ENCODE data around the gene NHERF1.

The NHERF1 gene

GRCh38 chr17:74785096-74785980 lies 36.9 kb downstream of the NHERF1 start:
- no peak for DNase-seq (ENCODE audit: low spot score)

- no peak for DNase-seq (ENCODE audit: low spot score)
Measured at GRCh38 chr17:74785981-74786360, 37.5 kb downstream of the NHERF1 start.

GRCh38 chr17:74786431-74787055 lies 38.1 kb downstream of the NHERF1 start:
- DNase-seq (ENCODE audit: low spot score), result no peak

GRCh38 chr17:74790161-74791058 lies 42.0 kb downstream of the NHERF1 start:
- no peak for DNase-seq (ENCODE audit: low spot score)

GRCh38 chr17:74792586-74793105 lies 44.2 kb downstream of the NHERF1 start:
- DNase-seq (ENCODE audit: low spot score), result no peak

- no peak for DNase-seq (ENCODE audit: low spot score)
Measured at GRCh38 chr17:74795327-74796020, 47.0 kb downstream of the NHERF1 start.

- DNase-seq (ENCODE audit: low spot score), result no peak
Measured at GRCh38 chr17:74796211-74796610, 47.8 kb downstream of the NHERF1 start.

- no peak for DNase-seq (ENCODE audit: low spot score)
Measured at GRCh38 chr17:74796866-74797265, 48.4 kb downstream of the NHERF1 start.

- no peak for DNase-seq (ENCODE audit: low spot score)
Measured at GRCh38 chr17:74797824-74798223, 49.4 kb downstream of the NHERF1 start.

- DNase-seq (ENCODE audit: low spot score), result no peak
Measured at GRCh38 chr17:74798239-74798707, 49.8 kb downstream of the NHERF1 start.

- DNase-seq (ENCODE audit: low spot score), result no peak
Measured at GRCh38 chr17:74799097-74799496, 50.7 kb downstream of the NHERF1 start.

GRCh38 chr17:74800531-74800930 lies 52.1 kb downstream of the NHERF1 start:
- no peak for DNase-seq (ENCODE audit: low spot score)

- no peak for DNase-seq (ENCODE audit: low spot score)
Measured at GRCh38 chr17:74801896-74802295, 53.5 kb downstream of the NHERF1 start.

GRCh38 chr17:74803388-74803930 lies 55.0 kb downstream of the NHERF1 start:
- DNase-seq (ENCODE audit: low spot score), result no peak

- no peak for DNase-seq (ENCODE audit: low spot score)
Measured at GRCh38 chr17:74803971-74804370, 55.5 kb downstream of the NHERF1 start.

GRCh38 chr17:74804683-74805082 lies 56.3 kb downstream of the NHERF1 start:
- DNase-seq (ENCODE audit: low spot score), result no peak

GRCh38 chr17:74805591-74805991 lies 57.2 kb downstream of the NHERF1 start:
- DNase-seq (ENCODE audit: low spot score), result no peak

GRCh38 chr17:74806334-74806733 lies 57.9 kb downstream of the NHERF1 start:
- no peak for DNase-seq (ENCODE audit: low spot score)

- no peak for DNase-seq (ENCODE audit: low spot score)
Measured at GRCh38 chr17:74807441-74807840, 59.0 kb downstream of the NHERF1 start.

GRCh38 chr17:74807925-74808324 lies 59.5 kb downstream of the NHERF1 start:
- no peak for DNase-seq (ENCODE audit: low spot score)
